ENCODE results near the gene GALNT10.

DNA sequence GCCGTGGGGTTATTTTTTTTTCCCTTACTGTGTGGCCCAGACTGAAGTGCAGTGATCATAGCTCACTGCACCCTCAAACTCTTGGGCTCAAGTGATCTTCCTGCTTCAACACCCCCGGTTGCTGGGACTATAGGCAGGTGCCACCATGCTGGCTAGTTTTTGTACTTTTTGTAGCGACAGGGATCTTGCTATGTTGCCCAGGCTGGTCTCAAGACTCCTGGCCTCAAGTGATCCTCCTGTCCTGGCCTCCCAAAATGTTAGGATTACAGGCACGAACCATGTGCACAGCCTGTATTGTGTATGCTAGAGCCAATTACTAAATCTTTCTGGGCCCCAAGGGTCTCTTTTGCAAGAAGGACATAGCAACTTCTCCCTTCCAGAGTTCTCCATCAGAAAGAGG, 23.1 kb downstream of the GALNT10 start:
- TF ChIP-seq, protein P1, sequence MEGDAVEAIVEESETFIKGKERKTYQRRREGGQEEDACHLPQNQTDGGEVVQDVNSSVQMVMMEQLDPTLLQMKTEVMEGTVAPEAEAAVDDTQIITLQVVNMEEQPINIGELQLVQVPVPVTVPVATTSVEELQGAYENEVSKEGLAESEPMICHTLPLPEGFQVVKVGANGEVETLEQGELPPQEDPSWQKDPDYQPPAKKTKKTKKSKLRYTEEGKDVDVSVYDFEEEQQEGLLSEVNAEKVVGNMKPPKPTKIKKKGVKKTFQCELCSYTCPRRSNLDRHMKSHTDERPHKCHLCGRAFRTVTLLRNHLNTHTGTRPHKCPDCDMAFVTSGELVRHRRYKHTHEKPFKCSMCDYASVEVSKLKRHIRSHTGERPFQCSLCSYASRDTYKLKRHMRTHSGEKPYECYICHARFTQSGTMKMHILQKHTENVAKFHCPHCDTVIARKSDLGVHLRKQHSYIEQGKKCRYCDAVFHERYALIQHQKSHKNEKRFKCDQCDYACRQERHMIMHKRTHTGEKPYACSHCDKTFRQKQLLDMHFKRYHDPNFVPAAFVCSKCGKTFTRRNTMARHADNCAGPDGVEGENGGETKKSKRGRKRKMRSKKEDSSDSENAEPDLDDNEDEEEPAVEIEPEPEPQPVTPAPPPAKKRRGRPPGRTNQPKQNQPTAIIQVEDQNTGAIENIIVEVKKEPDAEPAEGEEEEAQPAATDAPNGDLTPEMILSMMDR (IDR thresholded peaks at IDR 0.05), result no peak
- no peak for TF ChIP-seq POLR2A (IDR thresholded peaks at IDR 0.05)

Data from body of pancreas (tissue), 4 donors.